GM18508 (cell line): ENCODE data around the gene FNIP2.
"Not testable (repeated sequence)": the region's sequence is repeated elsewhere in the genome, so short reads cannot be mapped to it uniquely, and the experiment has no call there.

Source experiments
- ATAC-seq: cut with Tn5 transposase; IDR thresholded peaks from one replicate; pipeline ENCODE4 v1.9.1; 2021; ENCODE audit warnings: moderate number of reproducible peaks; ENCODE audit not compliant: insufficient read depth, unreplicated experiment

FNIP2 gene

GRCh38 chr4:158787709-158788475 lies 19.1 kb downstream of the FNIP2 start:
- no peak for ATAC-seq

- ATAC-seq: no peak
Observed at GRCh38 chr4:158788516-158788915, 19.7 kb downstream of the FNIP2 start.

GRCh38 chr4:158789853-158790252 lies 21.0 kb downstream of the FNIP2 start:
- no peak for ATAC-seq

GRCh38 chr4:158793021-158793420 lies 24.2 kb downstream of the FNIP2 start:
- no peak for ATAC-seq

- ATAC-seq: not testable (repeated sequence)
Observed at GRCh38 chr4:158793430-158793829, 24.6 kb downstream of the FNIP2 start.

- no peak for ATAC-seq
Observed at GRCh38 chr4:158796370-158797140, 27.7 kb downstream of the FNIP2 start.

- no peak for ATAC-seq
Observed at GRCh38 chr4:158798062-158798461, 29.2 kb downstream of the FNIP2 start.

GRCh38 chr4:158799013-158799770 lies 30.4 kb downstream of the FNIP2 start:
- ATAC-seq: no peak

GRCh38 chr4:158799856-158800255 lies 31.0 kb downstream of the FNIP2 start:
- no peak for ATAC-seq

- no peak for ATAC-seq
Observed at GRCh38 chr4:158801066-158801465, 32.2 kb downstream of the FNIP2 start.

GRCh38 chr4:158801677-158802076 lies 32.9 kb downstream of the FNIP2 start:
- no peak for ATAC-seq

- ATAC-seq: no peak
Observed at GRCh38 chr4:158802914-158803313, 34.1 kb downstream of the FNIP2 start.

- no peak for ATAC-seq
Observed at GRCh38 chr4:158805635-158806471, 37.0 kb downstream of the FNIP2 start.

- no peak for ATAC-seq
Observed at GRCh38 chr4:158807691-158808090, 38.9 kb downstream of the FNIP2 start.

- no peak for ATAC-seq
Observed at GRCh38 chr4:158808399-158808798, 39.6 kb downstream of the FNIP2 start.

GRCh38 chr4:158809208-158809607 lies 40.4 kb downstream of the FNIP2 start:
- ATAC-seq: not testable (repeated sequence)

- peak; percentile 73 for ATAC-seq
Observed at GRCh38 chr4:158809611-158810486, 41.0 kb downstream of the FNIP2 start.

GRCh38 chr4:158810487-158811215 lies 41.8 kb downstream of the FNIP2 start:
- no peak for ATAC-seq

GRCh38 chr4:158811216-158811540 lies 42.4 kb downstream of the FNIP2 start:
- no peak for ATAC-seq
